ENCODE measurements around the gene C1QL2.

The C1QL2 gene

DNA sequence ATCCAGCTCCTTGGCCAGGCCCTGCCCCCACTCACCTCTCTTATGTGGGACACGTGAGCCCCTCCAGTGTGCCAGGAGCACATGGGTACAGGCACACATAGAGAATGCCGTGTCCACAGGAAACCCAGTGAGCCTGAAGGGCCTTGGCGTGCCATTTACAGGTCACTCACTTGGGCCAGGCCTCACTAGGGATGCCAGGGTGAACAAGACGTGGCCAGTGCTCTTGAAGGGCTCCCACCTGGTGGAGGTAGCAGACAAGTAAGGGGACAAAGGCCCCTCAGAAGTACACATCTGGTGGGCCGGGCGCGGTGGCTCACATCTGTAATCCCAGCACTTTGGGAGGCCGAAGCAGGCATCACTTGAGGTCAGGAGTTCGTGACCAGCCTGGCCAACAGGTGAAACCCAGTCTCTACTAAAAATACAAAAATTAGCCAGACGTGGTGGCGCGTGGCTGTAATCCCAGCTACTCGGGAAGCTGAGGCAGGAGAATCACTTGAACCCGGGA, 15.1 kb upstream of the C1QL2 start:
- H3K27ac Mint-ChIP-seq = no peak overlapping the region
- peaks cover 12% of the 10 kb centered on the region for H3K27me3 Mint-ChIP-seq
- intact Hi-C loops (cut with micrococcal nuclease) = loop anchor here (1.0 to 2.0 kb wide), 3 partner anchors 117 to 292 kb away; no protein-coding TSS in a partner anchor
- no peaks in the 10 kb centered on the region for H3K36me3 Mint-ChIP-seq (ENCODE audit: low read depth)
- H3K4me1 Mint-ChIP-seq (ENCODE audit: low read depth) = no peaks in the 10 kb centered on the region
- no peaks in the 10 kb centered on the region for H3K9me3 Mint-ChIP-seq
- H3K4me3 Mint-ChIP-seq = no peak overlapping the region

GRCh38 chr2:119170504-119170903, 12.0 kb upstream of the C1QL2 start:
- H3K36me3 Mint-ChIP-seq (ENCODE audit: low read depth) = no peaks in the 10 kb centered on the region
- intact Hi-C loops (cut with micrococcal nuclease) = no loop called here
- H3K4me1 Mint-ChIP-seq (ENCODE audit: low read depth) = peaks cover 5% of the 10 kb centered on the region
- no peak overlapping the region for H3K27ac Mint-ChIP-seq
- H3K27me3 Mint-ChIP-seq = peaks cover 24% of the 10 kb centered on the region
- H3K4me3 Mint-ChIP-seq = no peak overlapping the region
- no peaks in the 10 kb centered on the region for H3K9me3 Mint-ChIP-seq

DNA sequence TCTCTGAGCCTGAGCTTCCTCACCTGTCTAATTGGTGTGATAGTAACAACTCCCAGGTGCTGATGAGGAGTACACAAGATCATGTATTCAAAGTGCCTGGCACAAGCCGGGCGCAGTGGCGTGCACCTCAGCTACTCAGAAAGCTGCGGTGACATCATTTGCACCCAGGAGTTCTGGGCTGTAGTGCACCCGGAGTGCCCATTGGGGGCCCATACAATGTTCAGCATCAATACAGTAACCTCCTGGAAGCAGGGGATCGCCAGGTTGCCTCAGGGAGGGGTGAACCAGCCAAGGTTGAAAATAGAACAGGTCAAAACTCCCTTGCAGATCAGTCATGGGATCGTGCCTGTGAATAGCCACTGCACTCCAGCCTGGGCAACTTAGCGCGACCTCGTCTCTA, 11.2 kb upstream of the C1QL2 start:
- Mint-ChIP-seq H3K9me3 (no peaks in the 10 kb centered on the region), H3K27ac (no peak overlapping the region), H3K4me3 (no peak overlapping the region), H3K4me1 (ENCODE audit: low read depth) (peaks cover 5% of the 10 kb centered on the region), H3K36me3 (ENCODE audit: low read depth) (no peaks in the 10 kb centered on the region), H3K27me3 (peaks cover 21% of the 10 kb centered on the region)
- intact Hi-C loops (cut with micrococcal nuclease) = no loop called here

- Mint-ChIP-seq H3K27ac (no peak overlapping the region), H3K36me3 (ENCODE audit: low read depth) (no peaks in the 10 kb centered on the region), H3K4me3 (no peak overlapping the region), H3K27me3 (peaks cover 70% of the 10 kb centered on the region), H3K9me3 (no peaks in the 10 kb centered on the region), H3K4me1 (ENCODE audit: low read depth) (no peaks in the 10 kb centered on the region)
- intact Hi-C loops (cut with micrococcal nuclease) = no loop called here
Measured at GRCh38 chr2:119160361-119160990, 1.9 kb upstream of the C1QL2 start.

DNA sequence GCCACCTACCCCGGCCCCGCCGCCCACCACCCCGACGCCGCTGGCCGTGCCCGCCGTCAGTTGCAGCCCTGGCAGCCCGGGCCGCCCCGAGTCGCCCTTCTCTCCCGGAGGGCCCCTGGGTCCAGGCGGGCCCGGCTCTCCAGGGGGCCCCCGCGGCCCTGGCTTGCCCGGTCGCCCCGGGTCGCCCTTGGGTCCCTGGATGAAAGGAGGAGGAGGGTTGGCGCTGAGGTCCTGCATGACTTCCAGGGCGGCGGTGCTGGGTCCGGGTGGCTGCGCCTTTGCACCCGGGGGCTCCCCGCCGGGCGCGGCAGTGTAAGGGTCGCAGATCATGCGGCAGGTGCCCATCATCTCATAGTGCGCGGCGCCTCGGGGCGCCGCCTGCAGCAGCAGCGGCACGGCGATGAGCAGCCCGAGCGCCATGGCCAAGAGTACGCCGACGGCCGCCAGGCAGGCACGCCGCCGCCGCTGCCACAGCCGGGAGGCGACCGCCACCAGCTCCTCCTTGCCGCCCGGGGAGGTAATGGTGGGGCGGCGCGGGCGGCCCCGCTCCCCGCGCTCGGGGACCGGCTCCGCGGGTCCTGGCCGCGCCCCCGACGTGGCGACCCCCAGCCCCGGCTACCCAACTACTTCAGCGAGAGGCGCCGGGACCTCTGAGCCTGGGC, 570 bp downstream of the C1QL2 start:
- intact Hi-C loops (cut with micrococcal nuclease) = no loop called here
- H3K9me3 Mint-ChIP-seq = no peaks in the 10 kb centered on the region
- peaks cover 83% of the 10 kb centered on the region for H3K27me3 Mint-ChIP-seq
- H3K36me3 Mint-ChIP-seq (ENCODE audit: low read depth) = no peaks in the 10 kb centered on the region
- H3K27ac Mint-ChIP-seq = no peak overlapping the region
- no peaks in the 10 kb centered on the region for H3K4me1 Mint-ChIP-seq (ENCODE audit: low read depth)
- no peak overlapping the region for H3K4me3 Mint-ChIP-seq

DNA sequence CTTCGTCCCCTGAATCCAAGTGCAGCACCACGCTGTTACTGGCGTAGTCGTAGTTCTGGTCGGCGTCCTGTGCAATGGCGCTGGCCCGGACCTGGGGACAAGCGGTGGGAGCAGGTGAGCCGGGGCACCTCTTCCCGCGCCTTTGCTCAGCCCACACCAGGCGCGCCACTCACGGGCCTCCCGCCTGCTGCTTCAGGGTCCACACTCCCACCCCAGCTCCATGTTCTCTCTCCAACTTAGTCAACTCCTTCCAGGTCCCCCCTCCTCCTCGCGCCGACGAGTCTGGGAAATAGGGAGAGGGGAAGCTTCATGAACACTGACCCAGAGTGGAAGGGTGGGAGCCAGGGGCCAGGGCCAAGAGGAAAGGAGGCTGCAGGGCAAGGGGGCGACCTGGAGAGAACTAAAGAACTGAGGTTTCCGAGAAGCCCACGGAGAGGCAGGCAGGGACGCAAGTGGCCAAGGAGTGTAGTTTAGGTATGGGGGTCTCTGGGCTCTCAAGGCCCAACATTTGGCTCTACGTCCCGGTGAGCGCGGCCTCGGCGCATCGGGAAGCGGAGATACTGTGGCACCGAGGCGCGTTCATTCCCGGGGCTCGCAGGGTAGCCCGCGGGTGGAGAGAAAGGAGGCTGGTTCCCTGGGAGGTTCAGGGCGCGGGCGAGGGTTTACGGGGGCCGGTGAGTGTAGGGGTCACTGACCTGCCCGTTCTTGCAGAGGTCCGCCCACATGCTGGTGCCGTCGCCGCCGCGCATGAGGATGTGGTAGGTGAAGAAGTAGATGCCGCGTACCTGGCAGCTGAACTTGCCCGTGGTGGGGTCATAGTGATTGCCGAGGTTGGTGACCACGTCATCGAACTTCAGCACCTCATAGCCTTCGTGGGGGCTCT, 1.4 kb downstream of the C1QL2 start:
- Mint-ChIP-seq H3K9me3 (no peaks in the 10 kb centered on the region), H3K4me3 (no peak overlapping the region), H3K27me3 (peaks cover 82% of the 10 kb centered on the region), H3K27ac (no peak overlapping the region), H3K4me1 (ENCODE audit: low read depth) (no peaks in the 10 kb centered on the region), H3K36me3 (ENCODE audit: low read depth) (no peaks in the 10 kb centered on the region)
- intact Hi-C loops (cut with micrococcal nuclease) = no loop called here

DNA sequence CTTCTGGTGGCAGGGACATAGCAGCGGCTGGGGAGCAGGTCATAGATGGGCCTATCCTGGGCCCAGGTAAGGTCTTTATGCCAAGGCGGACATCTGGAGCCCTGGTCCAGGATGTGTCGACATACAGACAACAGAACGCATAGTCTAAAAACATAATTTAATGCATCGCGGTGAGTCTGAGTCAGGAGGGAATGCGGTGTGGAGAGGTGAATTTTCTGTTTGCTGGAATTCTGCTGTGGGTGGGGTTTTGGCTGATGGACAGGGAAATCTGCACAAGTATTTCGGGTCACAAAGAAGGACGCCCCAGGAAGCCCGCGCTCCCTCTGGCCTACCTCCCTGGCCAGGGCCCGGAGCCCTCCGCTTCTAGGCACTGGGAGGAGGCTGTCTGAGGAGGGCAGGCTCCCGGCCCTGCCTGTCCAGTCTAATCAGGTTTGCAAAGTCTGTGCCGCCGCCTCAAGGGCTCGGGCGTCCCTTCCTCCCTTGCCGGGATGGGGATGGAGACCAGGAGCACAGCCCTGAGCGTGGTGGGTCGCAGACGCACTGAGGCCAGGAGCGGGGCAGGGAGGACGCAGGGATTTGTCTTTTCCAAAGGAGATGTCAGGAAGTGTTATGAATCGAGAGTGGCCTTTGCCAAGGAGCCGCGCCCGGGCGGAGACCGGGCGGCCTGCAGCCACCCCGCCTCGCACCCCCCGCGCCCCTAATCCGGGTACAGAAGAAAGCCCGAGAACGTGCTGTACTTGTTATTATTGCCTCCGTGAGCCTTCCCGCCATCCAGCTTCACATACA, 2.3 kb downstream of the C1QL2 start:
- no peaks in the 10 kb centered on the region for H3K36me3 Mint-ChIP-seq (ENCODE audit: low read depth)
- intact Hi-C loops (cut with micrococcal nuclease) = no loop called here
- H3K4me3 Mint-ChIP-seq = no peak overlapping the region
- no peaks in the 10 kb centered on the region for H3K9me3 Mint-ChIP-seq
- H3K27me3 Mint-ChIP-seq = peaks cover 83% of the 10 kb centered on the region
- H3K27ac Mint-ChIP-seq = no peak overlapping the region
- H3K4me1 Mint-ChIP-seq (ENCODE audit: low read depth) = no peaks in the 10 kb centered on the region

GRCh38 chr2:119155633-119156032, 2.9 kb downstream of the C1QL2 start:
- H3K4me1 Mint-ChIP-seq (ENCODE audit: low read depth) = no peaks in the 10 kb centered on the region
- H3K9me3 Mint-ChIP-seq = no peaks in the 10 kb centered on the region
- intact Hi-C loops (cut with micrococcal nuclease) = no loop called here
- no peak overlapping the region for H3K27ac Mint-ChIP-seq
- H3K27me3 Mint-ChIP-seq = peaks cover 78% of the 10 kb centered on the region
- no peaks in the 10 kb centered on the region for H3K36me3 Mint-ChIP-seq (ENCODE audit: low read depth)
- no peak overlapping the region for H3K4me3 Mint-ChIP-seq

- Mint-ChIP-seq H3K36me3 (ENCODE audit: low read depth) (no peaks in the 10 kb centered on the region), H3K9me3 (no peaks in the 10 kb centered on the region), H3K27me3 (peaks cover 68% of the 10 kb centered on the region), H3K4me1 (ENCODE audit: low read depth) (no peaks in the 10 kb centered on the region), H3K27ac (no peak overlapping the region), H3K4me3 (no peak overlapping the region)
- intact Hi-C loops (cut with micrococcal nuclease) = no loop called here
Measured at GRCh38 chr2:119154076-119154475, 4.5 kb downstream of the C1QL2 start.

DNA sequence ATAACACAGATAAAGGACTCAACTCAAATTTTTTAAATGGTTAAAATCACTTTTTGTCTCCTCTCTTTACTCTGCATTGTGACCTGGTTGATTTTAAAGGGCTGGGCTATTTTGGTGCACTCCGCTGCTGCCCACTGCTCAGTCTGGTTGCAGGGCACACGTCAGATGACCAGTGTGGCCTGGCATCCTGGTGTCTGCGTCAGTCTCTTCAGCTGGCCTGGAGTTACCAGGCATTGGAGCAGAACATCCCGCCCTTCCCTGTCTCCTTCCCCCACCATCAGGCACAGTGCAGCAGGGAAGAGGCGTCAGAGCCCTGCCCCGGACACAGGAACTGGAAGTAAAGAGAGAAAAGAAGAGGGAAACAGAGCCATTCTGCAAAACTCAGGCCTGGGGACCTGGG, 8.9 kb downstream of the C1QL2 start:
- Mint-ChIP-seq H3K27ac (no peak overlapping the region), H3K4me1 (ENCODE audit: low read depth) (no peaks in the 10 kb centered on the region), H3K4me3 (no peak overlapping the region), H3K9me3 (no peaks in the 10 kb centered on the region), H3K27me3 (peaks cover 35% of the 10 kb centered on the region), H3K36me3 (ENCODE audit: low read depth) (no peaks in the 10 kb centered on the region)
- intact Hi-C loops (cut with micrococcal nuclease) = no loop called here

GRCh38 chr2:119147776-119148715, 10.5 kb downstream of the C1QL2 start:
- no peak overlapping the region for H3K27ac Mint-ChIP-seq
- H3K4me1 Mint-ChIP-seq (ENCODE audit: low read depth) = no peaks in the 10 kb centered on the region
- no peaks in the 10 kb centered on the region for H3K9me3 Mint-ChIP-seq
- H3K27me3 Mint-ChIP-seq = peaks cover 23% of the 10 kb centered on the region
- H3K4me3 Mint-ChIP-seq = no peak overlapping the region
- intact Hi-C loops (cut with micrococcal nuclease) = no loop called here
- H3K36me3 Mint-ChIP-seq (ENCODE audit: low read depth) = no peaks in the 10 kb centered on the region

DNA sequence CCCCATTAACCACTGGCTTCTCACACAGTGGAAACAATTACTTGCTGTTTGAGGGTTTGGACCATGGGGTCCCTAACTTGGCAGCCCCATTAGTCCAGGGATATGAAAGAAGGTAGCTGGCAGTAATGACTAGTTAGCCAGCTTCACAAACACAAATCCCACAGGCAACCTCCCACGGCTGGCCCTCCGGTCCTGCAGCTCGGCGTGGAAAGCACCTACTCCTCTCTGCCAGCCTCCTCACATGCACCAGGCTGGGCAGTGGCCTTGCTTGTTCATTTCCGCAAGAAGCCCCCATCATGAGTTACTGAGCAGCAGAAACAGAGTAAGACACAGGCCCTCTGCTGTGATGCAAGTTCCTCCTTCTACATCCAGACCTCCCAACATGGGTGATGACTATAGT, 13.7 kb downstream of the C1QL2 start:
- Mint-ChIP-seq H3K4me3 (no peak overlapping the region), H3K36me3 (ENCODE audit: low read depth) (no peaks in the 10 kb centered on the region), H3K27me3 (peaks cover 18% of the 10 kb centered on the region), H3K4me1 (ENCODE audit: low read depth) (no peaks in the 10 kb centered on the region), H3K27ac (no peak overlapping the region), H3K9me3 (no peaks in the 10 kb centered on the region)
- intact Hi-C loops (cut with micrococcal nuclease) = no loop called here

GRCh38 chr2:119142824-119143223, 15.7 kb downstream of the C1QL2 start:
- Mint-ChIP-seq H3K27me3 (peaks cover 21% of the 10 kb centered on the region), H3K27ac (no peak overlapping the region), H3K4me1 (ENCODE audit: low read depth) (no peaks in the 10 kb centered on the region), H3K4me3 (no peak overlapping the region), H3K9me3 (no peaks in the 10 kb centered on the region), H3K36me3 (ENCODE audit: low read depth) (no peaks in the 10 kb centered on the region)
- intact Hi-C loops (cut with micrococcal nuclease) = no loop called here

Measured in dendritic cell treated with granulocyte-macrophage colony-stimulating factor and Interleukin-4, amounts not matched to agents 40 ng/mL and 50 ng/mL, for 4 days (primary cell).